Body of pancreas (tissue), 4 donors: Measurements from ENCODE around the gene NAPG. TPM values are rescaled to one million over a fixed set of nuclear protein-coding genes. Genes with fewer than 3 reads are reported as not detected.

Source experiments
- ATAC-seq: fragments of 150-250 bp; one replicate; pipeline ENCODE4 v1.9.1; 2016
- DNase-seq, 4 donors: peaks; one replicate each; pipeline ENCODE4 v3.0.0-alpha.2; 2019
- H3K27ac ChIP-seq, 4 donors: fragments of 200-600 bp; sonication (generic); 1 replicate in 3 of 4; 2 replicates in 1 of 4; pipeline versions ENCODE4 v1.5.1 to v1.6.1; 2016 to 2019; ENCODE audit warnings: mild to moderate bottlenecking in 1 of 4, mixed read lengths in 1 of 4, moderate library complexity in 1 of 4
- H3K27me3 ChIP-seq, 2 donors: fragments of 200-600 bp; sonication (generic); one replicate each; pipeline ENCODE4 v1.6.0; 2016; ENCODE audit warnings: mild to moderate bottlenecking in 1 of 2
- H3K36me3 ChIP-seq, 2 donors: fragments of 200-600 bp; sonication (generic); replicated peaks in 1 of 2; 2 replicates each; pipeline ENCODE4 v1.5.1; 2016; ENCODE audit warnings: low read depth in 2 of 2; ENCODE audit not compliant: insufficient read depth in 1 of 2
- H3K4me1 ChIP-seq: fragments of 200-600 bp; sonication (generic); one replicate; pipeline ENCODE4 v1.6.0; 2016
- H3K4me3 ChIP-seq, 2 donors: fragments of 200-600 bp; sonication (generic); 1 replicate in 1 of 2; 2 replicates in 1 of 2; pipeline ENCODE4 v1.5.1; 2016 to 2019
- H3K9me3 ChIP-seq, 3 donors: fragments of 200-600 bp; sonication (generic); 1 replicate in 2 of 3; 2 replicates in 1 of 3; pipeline ENCODE4 v1.5.1; 2016
- POLR2A ChIP-seq, 3 donors: fragments of 450-650 bp; IDR thresholded peaks; one replicate each; pipeline ENCODE4 v1.6.1; 2016; ENCODE audit warnings: antibody characterized with exemption in 3 of 3, mild to moderate bottlenecking in 2 of 3
- WGBS, 2 donors: methylation state at CpG; one replicate each; pipeline ENCODE4 v1.1.5; 2017; 5-methylcytosine and 5-hydroxymethylcytosine counted together
- intact Hi-C: fragments of 100-400 bp; cut with DNase I; formaldehyde crosslinking; loops from one replicate; pipeline ENCODE4 v1.15.1; 2023
- total RNA-seq, 2 donors: library from RNA; depleted of rRNA; stranded (reverse); fragments of >200 nt; gene quantifications; one replicate each; pipeline ENCODE4 v1.1.0, GENCODE V29; 2016
- TF ChIP-seq, protein P1 (sequence below), 7 experiments: fragments of 450-650 bp in 4 of 7; fragments of 200-600 bp in 3 of 7; sonication (generic) in 3 of 7; IDR thresholded peaks; one replicate each; pipeline ENCODE4 v1.5.1; 2016 to 2019; ENCODE audit warnings: antibody characterized with exemption in 7 of 7

Gene NAPG
- total RNA-seq, 2 donors from 2014 or later: 22.4 to 27.5 TPM

DNA sequence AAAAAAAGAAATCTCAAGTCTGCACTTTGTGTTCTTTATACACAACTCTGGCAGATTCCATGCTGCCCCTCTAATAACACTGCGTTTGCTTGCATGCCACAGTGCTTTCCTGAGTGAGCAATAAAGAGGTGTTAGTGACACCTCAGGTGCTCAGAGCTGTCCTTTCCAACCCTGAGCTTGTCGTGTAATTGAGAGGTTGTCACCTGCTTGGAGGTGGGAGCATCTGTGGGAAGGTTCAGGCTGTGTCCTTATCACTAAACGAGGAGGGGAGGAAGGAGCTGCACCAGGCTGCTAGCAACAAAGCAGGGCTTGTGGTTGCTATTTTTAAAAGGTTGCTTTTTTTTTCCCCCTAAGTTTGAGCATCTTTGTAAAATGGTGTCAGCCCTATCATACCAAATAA, 39.5 kb upstream of the NAPG start:
- Histone ChIP-seq H3K27me3 (no peaks in the 10 kb centered on the region), H3K4me3 (no peak overlapping the region), H3K9me3 (no peaks in the 10 kb centered on the region), H3K27ac (no peak overlapping the region), H3K4me1 (peaks cover 11% of the 10 kb centered on the region), H3K36me3 (no peaks in the 10 kb centered on the region)
- intact Hi-C loops: no loop called here
- TF ChIP-seq, protein P1, sequence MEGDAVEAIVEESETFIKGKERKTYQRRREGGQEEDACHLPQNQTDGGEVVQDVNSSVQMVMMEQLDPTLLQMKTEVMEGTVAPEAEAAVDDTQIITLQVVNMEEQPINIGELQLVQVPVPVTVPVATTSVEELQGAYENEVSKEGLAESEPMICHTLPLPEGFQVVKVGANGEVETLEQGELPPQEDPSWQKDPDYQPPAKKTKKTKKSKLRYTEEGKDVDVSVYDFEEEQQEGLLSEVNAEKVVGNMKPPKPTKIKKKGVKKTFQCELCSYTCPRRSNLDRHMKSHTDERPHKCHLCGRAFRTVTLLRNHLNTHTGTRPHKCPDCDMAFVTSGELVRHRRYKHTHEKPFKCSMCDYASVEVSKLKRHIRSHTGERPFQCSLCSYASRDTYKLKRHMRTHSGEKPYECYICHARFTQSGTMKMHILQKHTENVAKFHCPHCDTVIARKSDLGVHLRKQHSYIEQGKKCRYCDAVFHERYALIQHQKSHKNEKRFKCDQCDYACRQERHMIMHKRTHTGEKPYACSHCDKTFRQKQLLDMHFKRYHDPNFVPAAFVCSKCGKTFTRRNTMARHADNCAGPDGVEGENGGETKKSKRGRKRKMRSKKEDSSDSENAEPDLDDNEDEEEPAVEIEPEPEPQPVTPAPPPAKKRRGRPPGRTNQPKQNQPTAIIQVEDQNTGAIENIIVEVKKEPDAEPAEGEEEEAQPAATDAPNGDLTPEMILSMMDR (IDR thresholded peaks at IDR 0.05): no peak
- no peak for TF ChIP-seq POLR2A (IDR thresholded peaks at IDR 0.05)
- ATAC-seq (no peak), DNase-seq (no peak)
- WGBS, 2 donors: 42 to 46% methylated on average over 3 of the region's 3 CpGs

DNA sequence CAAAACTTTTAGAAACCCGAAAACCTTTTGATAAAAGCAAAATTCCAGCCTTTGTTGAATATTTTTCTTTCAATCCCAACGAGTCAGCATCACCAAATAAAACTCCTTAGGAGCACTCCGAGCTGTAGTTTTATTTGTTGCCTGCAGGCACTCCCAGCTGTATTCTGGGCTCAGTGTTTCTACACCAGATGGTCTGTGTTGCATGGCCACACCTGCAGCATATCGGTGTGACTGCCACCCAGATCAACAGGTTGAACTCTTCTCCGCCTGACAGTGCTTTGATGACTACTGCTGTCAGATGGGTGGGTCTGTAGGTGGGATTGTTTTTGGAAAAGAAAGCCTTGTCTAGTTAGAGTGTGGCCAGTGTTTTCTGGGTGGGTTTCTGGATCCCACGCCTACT, 38.7 kb upstream of the NAPG start:
- H3K4me3 ChIP-seq: no peak overlapping the region
- no peak overlapping the region for H3K27ac ChIP-seq
- no peaks in the 10 kb centered on the region for H3K36me3 ChIP-seq
- 81% methylated on average over 6 of the region's 6 CpGs for WGBS, 2 donors
- DNase-seq (no peak), ATAC-seq (no peak)
- H3K4me1 ChIP-seq: peaks cover 11% of the 10 kb centered on the region
- intact Hi-C loops: no loop called here
- TF ChIP-seq, protein P1 (IDR thresholded peaks at IDR 0.05): no peak
- no peak for TF ChIP-seq POLR2A (IDR thresholded peaks at IDR 0.05)
- no peaks in the 10 kb centered on the region for H3K27me3 ChIP-seq
- H3K9me3 ChIP-seq: no peaks in the 10 kb centered on the region

GRCh38 chr18:10488017-10488416, 37.8 kb upstream of the NAPG start:
- DNase-seq (no peak), ATAC-seq (no peak)
- Histone ChIP-seq H3K4me1 (peaks cover 4% of the 10 kb centered on the region), H3K27ac (no peak overlapping the region), H3K4me3 (no peak overlapping the region), H3K36me3 (no peaks in the 10 kb centered on the region), H3K9me3 (no peaks in the 10 kb centered on the region), H3K27me3 (no peaks in the 10 kb centered on the region)
- intact Hi-C loops: no loop called here
- 69 to 70% methylated on average over 4 of the region's 4 CpGs for WGBS, 2 donors
- no peak for TF ChIP-seq POLR2A (IDR thresholded peaks at IDR 0.05)
- TF ChIP-seq, protein P1 (IDR thresholded peaks at IDR 0.05): no peak

DNA sequence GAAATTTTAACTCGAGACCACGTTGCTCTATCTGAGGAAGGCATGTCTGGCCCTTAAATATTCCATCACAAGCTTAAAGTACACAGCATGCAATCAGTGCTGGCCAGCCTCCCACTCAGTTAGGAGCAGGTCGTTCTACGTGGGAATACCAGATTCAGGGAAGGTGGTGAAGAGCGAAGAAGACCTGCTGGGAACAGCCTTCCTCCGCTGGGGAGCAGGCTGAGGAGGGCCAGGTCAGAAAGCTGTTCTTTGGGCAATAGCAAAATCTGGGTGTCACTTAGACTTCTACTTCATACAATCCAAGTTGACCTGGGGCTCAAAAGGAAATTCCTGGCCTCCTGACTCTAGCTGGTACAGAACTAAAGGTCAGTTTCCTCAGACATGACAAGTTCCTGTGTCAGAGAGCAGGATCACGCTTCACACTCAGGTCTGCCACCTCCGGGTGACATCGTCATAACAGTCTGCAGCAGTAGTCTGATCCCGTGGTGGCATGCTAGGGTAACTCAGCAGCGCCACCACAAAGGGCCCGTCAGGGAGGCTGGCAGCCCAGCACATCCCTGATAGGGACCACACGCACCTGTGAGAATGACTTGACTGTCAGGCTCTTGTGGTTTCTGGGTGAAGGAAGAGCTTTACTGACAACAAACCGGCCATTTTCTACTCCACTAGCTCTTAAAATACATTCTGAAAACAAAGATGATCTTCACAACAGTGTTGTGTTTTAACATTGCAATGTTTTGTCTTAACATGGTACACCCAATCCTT, 35.2 kb upstream of the NAPG start:
- DNase-seq: peak; percentile 28 to 53 (median 35)
- intact Hi-C loops: no loop called here
- Histone ChIP-seq H3K27me3 (no peaks in the 10 kb centered on the region), H3K27ac (no peak overlapping the region), H3K36me3 (no peaks in the 10 kb centered on the region), H3K4me1 (no peaks in the 10 kb centered on the region), H3K4me3 (no peak overlapping the region), H3K9me3 (no peaks in the 10 kb centered on the region)
- TF ChIP-seq POLR2A (IDR thresholded peaks at IDR 0.05): no peak
- TF ChIP-seq, protein P1 (IDR thresholded peaks at IDR 0.05): peak in 3 of 7 experiments; percentile 24 to 30 (median 27)
- 78 to 79% methylated on average over 8 to 14 of the region's 14 CpGs for WGBS, 2 donors
- peak; percentile 24 for ATAC-seq

DNA sequence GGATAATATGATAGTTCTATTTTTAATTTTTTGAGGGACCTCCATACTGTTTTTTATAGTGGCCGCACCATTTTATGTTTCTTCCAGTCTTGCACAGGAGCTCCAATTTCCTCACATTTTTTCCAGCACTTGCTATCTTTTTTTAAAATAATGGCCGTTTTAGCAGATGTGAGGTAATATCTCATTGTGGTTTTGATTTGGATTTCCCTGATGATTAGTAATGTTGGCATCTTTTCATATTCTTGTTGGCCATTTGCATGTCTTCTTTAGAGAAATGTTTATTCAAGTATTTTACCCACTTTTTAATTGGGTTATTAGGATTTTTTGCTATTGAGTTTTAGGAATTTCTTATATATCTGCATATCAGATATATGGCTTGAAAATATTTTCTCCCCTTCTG, 29.9 kb upstream of the NAPG start:
- WGBS, 2 donors: 58 to 64% methylated on average over 2 of the region's 2 CpGs

More for the DNA sequence above, 29.9 kb upstream of the NAPG start:
- intact Hi-C loops: no loop called here
- DNase-seq (no peak), ATAC-seq (no peak)
- Histone ChIP-seq H3K27me3 (no peaks in the 10 kb centered on the region), H3K4me1 (no peaks in the 10 kb centered on the region), H3K36me3 (no peaks in the 10 kb centered on the region), H3K27ac (no peak overlapping the region), H3K4me3 (no peak overlapping the region), H3K9me3 (no peaks in the 10 kb centered on the region)
- TF ChIP-seq, protein P1 (IDR thresholded peaks at IDR 0.05): no peak
- no peak for TF ChIP-seq POLR2A (IDR thresholded peaks at IDR 0.05)
